GM19193 (cell line): ENCODE measurements around the gene CAB39L.

ENCODE experiments used
- POLR2A ChIP-seq: IDR thresholded peaks from 4 replicates; pipeline ENCODE4 v1.6.1; 2011; ENCODE audit not compliant: insufficient read depth, insufficient read length; ENCODE audit errors: extremely low read depth

CAB39L gene

DNA sequence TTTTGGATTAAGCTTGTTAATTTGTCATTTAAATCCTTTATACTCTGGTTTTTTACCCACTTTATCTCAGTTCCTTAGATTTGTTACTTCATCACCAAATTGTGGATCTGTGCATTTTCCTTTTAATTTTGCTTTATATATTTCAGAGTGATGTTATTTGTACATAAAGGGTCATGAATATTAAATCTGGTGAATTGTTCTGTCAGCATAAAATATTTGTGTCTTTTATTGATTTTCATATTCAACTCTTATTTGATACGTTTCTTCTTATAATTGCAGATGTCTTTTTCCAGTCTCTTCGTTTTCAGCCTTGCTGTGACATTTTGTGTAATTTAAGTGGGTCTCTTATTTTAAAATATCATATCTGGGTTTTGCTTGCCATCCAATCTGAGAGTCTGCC lies 4.9 kb upstream of the CAB39L start:
- no peak for TF ChIP-seq POLR2A

DNA sequence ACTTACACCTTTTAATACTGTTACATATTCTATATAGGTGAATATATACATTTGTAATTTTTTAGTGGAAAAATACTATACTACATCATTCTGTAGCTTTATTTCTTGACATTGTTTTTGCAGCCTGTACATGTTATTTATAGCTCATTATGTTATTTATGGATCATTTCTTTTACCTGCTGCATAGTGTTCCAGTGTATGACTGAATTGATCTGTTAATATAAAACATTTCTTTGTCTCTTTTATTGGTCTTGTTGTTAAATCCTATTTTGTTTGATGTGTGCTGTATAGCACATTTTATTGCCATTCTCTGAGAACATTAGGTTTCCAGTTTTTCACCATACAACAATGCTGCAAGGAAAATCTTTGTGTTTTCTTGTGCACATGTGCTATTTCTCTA lies 2.6 kb upstream of the CAB39L start:
- no peak for TF ChIP-seq POLR2A

GRCh38 chr13:49444524-49445395 lies 896 bp upstream of the CAB39L start:
- TF ChIP-seq POLR2A = no peak

- TF ChIP-seq POLR2A = no peak
These were observed 534 bp downstream of the CAB39L start for GRCh38 chr13:49443357-49443703.

GRCh38 chr13:49441846-49442245 lies 2.0 kb downstream of the CAB39L start:
- TF ChIP-seq POLR2A = no peak

GRCh38 chr13:49441312-49441711 lies 2.6 kb downstream of the CAB39L start:
- no peak for TF ChIP-seq POLR2A

DNA sequence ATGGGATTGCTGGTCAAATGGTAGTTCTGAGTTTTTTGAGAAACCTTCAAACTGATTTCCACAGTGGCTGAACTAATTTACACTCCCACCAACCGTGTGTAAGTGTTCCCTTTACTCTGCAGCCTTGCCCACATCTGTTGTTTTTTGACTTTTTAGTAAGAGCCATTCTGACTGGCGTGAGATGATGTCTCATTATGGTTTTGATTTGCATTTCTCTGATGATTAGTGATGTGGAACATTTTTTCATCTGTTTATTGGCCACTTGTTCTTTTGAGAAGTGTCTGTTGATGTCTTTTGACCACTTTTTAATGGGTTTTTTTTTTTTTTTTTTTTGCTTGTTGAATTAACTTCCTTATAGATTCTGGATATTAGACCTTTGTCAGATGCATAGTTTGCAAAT lies 4.3 kb downstream of the CAB39L start:
- TF ChIP-seq POLR2A = no peak

DNA sequence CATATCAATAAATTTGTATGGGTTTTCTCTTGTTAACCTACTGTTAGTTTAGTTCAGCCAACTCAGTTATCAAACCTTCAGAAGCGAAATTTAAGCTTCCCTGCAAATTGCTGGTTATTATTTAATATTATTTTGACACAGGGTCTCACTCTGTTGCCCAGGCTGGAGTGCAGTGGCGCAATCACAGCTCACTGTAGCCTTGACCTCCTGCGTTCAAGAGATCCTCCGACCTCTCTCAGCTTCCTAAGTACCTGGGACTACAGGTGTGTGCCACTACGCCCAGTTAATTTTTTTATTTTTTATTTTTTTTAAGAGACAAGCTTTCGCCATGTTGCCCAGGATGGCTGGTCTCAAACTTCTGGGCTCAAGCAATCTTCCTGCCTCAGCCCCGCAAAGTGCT lies 6.2 kb downstream of the CAB39L start:
- TF ChIP-seq POLR2A = no peak

GRCh38 chr13:49436890-49437289 lies 7.0 kb downstream of the CAB39L start:
- TF ChIP-seq POLR2A = no peak

GRCh38 chr13:49435992-49436391 lies 7.9 kb downstream of the CAB39L start:
- no peak for TF ChIP-seq POLR2A

- TF ChIP-seq POLR2A = no peak
These were observed 14.7 kb downstream of the CAB39L start for GRCh38 chr13:49429121-49429520.

GRCh38 chr13:49428041-49428763 lies 15.7 kb downstream of the CAB39L start:
- no peak for TF ChIP-seq POLR2A

DNA sequence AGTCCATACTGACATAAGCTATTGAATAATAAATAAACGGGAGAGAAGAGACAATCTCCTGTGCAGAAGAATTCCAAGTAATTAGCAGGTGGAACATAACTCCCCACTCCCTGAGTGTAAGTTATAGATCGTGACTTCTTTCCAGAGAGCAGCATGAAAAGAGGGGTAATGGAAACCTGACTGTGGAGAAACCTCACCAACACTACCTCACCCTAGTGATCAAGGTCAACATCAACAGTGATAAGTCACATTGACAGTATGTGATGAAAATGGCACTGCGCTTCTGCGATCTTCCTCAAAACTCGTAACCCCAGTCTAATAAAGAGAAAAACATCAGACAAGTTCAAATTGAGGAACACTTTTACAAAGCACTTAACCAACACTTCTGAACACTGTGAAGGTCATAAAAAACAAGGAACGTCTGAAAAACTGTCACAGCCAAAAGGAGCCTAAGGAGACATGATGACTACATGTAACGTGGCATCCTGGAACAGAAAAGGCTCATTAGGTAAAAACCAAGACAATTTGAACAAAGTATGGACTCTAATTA lies 19.8 kb downstream of the CAB39L start:
- no peak for TF ChIP-seq POLR2A

DNA sequence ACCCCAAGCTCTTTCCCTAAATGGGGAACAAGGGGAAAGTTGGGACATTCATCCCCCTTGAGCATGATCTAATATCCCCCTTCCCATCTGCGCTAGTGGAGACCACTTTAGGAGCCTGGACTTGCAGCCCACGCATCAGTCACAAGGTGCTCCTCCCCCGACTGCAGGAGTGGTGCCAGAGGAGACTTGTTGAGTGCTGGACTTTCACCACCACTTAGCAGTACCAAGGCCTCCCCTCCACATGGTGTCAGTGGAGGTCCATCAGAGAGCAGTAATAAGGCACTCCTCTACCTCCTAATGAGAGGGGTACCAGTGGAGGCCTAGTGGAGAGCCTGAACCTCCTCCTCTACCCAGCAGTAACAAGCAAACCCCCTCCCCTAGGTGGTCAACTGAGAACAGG lies 22.5 kb downstream of the CAB39L start:
- TF ChIP-seq POLR2A = no peak

- TF ChIP-seq POLR2A = no peak
These were observed 24.6 kb downstream of the CAB39L start for GRCh38 chr13:49419276-49419675.

DNA sequence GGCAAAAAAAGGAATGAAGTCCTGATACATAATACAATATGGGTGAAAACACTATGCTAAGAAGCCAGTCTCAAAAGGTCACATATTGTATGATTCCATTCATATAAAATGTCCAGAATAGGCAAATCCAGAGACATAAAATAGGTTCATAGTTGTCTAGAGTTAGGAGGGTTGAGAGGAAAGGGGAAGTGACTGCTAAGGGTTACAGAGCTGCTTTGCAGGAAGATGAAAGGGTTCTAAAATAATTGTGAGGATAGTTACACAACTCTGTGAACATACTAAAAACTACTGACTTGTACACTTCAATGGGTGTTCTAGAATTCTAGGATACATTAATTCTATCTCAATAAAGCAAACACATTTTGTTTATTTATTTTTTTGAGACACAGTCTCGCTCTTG lies 25.7 kb downstream of the CAB39L start:
- no peak for TF ChIP-seq POLR2A

- no peak for TF ChIP-seq POLR2A
These were observed 26.7 kb downstream of the CAB39L start for GRCh38 chr13:49417161-49417560.

DNA sequence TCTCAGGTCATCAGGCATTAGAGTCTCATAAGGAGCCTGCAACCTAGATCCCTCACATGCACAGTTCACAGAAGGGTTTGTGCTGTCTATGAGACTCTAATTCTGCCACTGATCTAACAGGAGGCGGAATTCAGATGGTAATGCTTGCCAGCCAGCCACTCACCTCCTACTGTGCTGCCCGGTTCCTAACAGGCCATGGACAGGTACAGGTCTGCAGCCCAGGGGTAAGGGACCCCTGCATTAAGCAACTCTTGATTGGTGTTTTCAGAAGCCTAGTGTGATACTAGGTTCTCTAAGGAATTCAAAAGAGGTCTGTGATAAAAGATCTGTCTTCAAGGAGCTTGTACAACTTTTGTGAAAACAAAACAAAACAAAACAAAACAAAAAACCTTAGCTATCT lies 31.1 kb downstream of the CAB39L start:
- no peak for TF ChIP-seq POLR2A
